AG20443 (cell line): ENCODE results near the gene SYNRG.

Experiments
- DNase-seq: peaks from one replicate; pipeline ENCODE4 v3.0.0; 2012; ENCODE audit warnings: low spot score, mixed read lengths

The SYNRG gene

DNA sequence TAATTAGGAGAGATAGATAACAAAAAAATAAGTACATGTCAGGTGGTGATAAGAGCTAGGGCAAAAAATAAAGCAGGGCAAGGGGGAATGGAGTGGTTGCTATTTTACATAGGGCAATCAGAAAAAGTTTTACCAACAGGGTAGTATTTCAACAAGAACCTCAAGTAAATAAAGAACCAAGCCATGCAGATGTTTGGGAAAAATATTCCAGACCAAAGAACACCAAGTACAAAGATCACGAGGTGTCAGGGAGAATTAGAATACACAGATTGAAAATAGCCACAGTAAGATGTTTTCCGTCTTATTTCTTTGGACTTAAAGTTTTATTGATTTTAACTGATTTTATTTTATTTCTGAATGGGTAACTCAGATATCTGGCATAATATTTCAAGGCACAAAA lies 11.1 kb downstream of the SYNRG start:
- no peak for DNase-seq

DNA sequence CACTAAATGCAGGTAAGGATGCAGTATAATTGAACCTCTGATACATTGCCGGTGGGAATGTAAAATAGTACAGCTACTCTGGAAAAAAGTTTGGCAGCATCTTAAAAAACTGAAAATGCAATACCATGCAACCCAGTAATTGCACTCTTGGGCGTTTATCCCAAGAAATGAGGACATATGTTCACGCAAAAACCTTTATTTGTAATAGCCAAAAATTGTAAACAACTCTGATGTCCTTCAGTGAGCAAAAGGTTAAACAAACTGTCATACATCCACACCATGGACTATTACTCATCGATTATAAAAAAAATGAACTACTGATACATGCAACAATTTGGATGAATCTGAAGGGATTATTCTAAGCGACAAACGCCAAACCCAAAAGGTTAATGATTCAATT lies 16.9 kb downstream of the SYNRG start:
- DNase-seq, result no peak

DNA sequence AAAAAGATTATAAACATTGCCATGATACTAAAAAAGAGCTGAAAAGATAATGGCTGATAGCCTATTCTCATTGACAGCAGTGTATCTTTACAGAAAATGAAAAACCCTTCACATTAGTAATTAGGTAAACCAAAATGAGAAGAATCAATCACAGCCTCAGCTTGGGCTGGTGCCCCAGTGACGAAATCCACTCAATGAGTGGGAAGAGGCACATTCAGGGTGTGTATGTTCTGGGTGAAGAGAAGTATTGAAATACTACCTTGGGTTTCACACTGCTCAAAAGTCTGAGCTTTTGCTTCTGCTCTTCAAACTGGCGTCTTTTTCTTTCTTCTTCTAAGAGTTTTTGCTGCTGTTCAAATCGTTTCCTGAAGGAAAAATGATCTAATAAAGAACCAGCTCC lies 24.2 kb downstream of the SYNRG start:
- no peak for DNase-seq

DNA sequence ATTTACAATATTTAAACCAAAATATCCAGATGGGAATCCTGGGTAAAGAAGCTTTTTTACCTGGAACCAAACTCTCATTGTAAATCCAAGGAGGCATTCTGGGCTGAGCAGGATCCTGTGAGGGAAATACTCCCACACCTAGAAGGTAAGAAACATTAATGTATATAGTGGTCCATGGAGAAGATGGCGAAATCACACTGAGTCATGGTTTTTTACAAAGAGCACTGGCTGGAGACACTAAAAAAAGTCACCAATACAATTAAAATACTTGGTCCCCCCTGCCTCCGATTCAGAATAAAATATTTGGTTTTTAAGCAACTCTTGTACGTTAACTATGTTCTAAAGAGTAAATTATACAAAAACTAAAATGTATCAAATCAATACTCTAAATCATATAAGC lies 32.9 kb downstream of the SYNRG start:
- DNase-seq, result no peak

DNA sequence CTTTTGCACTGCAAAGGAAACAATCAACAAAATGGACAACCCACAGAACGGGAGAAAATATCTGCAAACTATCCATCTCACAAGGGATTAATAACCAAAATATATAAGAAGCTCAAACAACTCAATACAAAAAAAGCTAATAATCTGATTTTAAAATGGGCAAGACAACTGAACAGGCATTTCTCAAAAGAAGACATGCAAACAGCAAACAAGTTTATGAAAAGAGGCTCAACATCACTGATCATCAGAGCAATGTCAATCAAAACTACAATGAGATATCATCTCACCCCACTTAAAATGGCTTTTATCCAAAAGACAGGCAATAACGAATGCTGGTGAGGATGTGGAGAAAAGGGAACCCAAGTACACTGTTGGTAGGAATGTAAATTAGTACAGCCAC lies 34.8 kb downstream of the SYNRG start:
- no peak for DNase-seq

DNA sequence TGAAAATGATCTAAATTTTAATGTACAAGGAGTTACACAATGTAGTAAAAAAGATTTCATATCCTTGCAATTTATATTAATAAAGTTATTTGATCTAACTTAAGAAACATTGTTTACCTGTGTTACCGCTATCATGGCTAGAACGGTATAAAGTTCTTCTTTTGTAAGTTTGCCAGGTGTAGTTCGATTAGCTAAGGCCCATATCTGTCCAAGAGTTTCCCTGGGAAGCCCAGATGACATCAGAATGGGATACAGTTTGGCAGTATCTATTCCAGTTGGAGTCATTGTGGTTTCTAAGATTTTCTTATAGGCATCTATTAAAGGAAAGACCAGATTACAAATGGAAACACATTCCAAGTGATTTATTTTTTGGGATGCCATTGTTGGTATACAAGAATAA lies 37.5 kb downstream of the SYNRG start:
- DNase-seq, result no peak

DNA sequence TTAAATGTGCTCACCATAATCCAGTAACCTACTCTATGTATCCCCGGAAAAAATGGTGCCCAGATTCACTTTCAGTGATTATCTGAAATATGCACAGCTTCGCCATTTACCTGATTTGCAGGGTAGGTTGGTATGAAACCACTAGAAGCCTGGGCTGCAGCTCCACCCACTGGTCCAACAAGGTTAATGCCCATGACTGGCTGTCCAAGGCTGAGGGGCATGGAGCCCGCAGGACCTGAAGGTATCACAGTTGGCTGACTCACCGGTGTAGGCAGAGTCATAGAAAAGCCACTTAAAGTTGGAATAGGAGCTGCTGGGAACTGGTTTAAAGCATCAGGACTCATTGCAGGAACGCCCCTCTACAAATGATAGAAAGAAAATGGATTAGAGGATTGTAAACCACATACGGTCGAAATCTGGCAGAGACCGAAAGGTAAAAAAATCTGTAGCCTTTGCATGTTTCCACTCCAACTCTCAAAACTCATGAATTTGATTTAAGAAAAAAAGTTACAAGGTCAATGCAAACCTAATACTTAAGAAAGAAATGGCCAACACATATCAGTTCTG lies 38.6 kb downstream of the SYNRG start:
- peak; percentile 66 for DNase-seq

DNA sequence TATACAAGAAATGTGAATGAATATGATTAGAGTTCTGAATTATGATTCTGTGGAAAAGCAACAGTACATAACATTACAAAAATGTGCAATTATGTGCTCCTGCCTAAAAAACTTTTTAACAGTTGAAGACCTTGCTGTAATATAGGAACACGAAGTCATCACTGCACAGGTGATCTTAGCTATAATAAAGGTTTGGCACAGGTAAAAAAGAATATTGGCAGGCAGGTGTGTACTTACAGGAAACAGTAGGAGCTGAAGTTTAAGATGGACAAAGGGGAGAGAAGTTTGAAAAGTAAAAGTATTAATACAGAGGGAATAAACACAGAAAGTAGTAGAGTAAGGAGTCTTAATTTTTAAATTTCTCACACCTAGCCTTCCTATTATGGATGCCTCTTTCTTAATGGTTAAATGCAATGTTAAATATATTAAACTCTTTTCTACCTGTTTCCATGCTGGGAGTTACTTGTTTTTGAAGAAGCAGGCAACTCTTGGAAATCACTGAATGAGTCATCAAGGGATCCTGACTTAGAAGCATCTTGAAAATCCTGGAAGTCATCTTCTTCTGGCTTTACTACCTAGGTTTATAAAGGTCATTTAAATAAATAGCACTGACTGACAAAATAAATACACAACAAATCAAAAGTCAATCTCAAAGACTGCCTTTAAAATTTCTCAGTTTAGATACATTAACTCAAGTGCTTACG lies 40.7 kb downstream of the SYNRG start:
- DNase-seq, result no peak

DNA sequence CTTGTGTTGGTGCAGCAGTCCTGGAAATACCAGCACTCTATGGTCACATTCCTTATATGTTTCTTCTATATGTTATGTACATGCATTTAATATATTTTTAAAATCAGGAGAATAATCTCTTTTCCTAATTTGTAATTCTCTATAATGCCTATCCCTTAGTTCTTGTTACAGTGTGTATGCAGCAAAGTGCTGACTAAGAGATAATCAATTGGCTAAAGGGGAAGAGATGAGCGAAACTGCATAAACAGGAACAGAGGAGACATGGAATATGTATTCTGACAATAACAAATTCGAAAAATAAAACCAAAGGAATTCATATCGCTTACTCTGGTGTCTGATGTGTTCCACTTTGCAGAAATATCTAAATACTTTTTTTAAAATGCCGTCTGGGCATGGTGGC lies 41.7 kb downstream of the SYNRG start:
- DNase-seq, result no peak

DNA sequence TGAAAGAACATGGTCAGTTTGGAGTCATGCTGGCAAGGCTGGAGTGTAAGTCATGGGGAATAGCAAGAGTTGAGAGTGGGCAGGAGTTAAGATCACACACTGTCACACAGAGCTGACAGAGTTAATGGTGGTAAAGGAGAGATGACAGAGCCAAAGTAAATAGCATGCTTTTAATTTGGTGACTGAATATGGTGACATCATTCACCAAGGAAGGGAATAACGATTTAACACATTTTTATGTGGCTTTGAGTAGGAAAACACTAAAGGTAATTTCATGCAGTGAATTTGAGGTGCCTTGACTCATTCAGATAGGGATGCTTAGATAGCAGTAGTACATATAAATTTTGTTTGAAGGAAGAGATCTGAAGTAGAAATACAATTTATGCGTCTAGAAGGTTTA lies 42.1 kb downstream of the SYNRG start:
- no peak for DNase-seq

DNA sequence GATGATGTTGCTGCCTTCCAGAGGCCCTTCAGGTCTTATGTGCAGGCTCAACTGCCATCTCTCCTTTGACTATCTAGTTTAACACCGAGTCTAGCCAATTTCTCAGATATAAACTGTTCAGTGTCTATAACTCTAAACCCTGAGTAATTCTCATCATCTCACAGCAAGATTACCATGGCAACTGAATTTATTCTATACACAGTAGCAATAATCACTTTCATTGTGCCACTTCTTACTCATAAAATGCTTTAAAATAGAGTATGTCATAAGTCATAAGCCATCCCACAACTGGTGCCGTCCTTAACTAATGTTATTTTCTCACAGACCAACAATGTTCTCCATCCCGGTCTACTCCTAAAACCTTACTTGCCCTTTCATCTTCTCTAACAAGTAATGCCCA lies 45.0 kb downstream of the SYNRG start:
- no peak for DNase-seq

DNA sequence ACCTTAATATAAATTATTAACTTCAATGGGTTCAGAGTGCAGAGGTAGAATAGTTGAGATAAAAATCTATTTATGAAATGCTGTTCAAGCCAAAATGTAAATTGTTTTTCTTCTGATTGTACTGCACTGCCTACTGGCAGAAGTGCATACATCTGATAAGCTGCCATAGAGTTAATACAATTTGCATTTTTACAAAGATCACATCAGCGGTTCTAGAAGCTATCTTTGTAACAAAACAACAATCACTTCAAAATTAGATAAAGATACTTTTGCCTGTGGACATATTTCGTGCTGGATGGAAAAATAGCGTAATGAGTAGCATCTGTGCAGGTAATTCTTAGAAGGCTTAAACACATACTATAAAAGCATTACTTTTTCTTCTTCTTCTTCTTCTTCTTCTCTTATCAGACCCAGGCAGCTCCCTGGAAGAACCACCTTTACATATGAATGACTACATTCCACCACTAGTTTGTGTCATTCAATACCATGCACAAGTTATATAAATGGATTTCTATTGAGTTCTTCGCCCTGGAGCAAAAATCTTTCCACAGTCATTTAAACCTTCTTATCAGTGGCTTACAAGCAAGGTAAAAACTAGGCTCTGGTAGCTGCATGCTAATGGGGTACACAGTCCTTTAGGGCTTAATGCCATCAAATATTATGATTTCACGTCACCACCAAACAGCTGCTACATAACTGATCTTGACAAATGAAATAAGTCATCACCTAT lies 47.0 kb downstream of the SYNRG start:
- no peak for DNase-seq

DNA sequence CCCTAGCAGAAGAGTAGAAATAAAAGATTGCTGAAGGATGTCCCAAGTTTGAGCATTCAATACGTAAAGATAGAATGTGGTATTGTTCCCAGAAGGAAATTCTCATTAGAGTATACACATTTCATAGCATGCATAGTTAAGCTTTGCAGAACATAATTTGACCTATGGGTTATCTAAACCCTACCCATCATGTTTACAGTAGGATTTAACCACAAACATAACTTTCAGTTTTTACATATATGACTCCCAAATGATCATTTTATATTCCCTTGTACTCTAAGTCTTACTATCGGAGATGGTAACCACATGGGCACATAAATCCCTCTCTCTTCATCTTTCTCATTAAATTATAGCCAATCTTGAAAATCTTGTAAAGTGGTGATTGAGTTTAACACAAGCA lies 50.9 kb downstream of the SYNRG start:
- DNase-seq, result no peak

DNA sequence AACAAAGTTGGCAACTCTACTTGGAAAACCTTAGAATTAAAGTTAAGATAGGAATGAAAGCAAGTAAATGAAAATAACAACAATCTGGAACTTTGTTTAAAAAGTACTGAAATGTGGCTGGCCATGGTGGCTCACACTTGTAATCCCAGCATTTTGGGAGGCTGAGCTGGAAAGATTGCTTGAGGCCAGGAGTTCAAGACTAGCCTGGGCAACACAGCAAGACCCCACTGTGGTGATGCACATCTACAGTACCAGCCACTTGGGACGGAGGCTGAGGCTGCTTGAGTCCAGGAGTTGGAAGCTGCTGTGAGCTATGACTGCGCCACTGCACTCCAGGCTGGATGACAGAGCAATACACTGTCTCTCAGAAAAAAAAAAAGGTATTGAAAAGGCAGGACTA lies 51.7 kb downstream of the SYNRG start:
- no peak for DNase-seq

DNA sequence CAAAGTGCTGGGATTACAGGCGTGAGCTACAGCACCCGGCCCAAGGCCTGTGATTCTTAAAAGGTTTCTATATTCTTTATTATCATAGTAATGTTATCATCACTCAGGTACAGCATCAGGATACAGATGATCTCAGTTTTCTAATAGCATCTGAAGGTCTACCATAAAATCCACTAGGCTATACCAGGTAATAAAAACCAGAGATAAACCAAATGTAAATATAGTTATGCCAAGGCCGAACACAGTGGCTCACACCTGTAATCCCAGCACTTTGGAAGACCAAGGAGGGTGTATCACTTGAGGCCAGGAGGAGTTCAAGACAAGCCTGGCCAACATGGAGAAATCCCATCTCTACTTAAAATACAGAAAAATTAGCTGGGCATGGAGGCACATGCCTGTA lies 53.8 kb downstream of the SYNRG start:
- no peak for DNase-seq

DNA sequence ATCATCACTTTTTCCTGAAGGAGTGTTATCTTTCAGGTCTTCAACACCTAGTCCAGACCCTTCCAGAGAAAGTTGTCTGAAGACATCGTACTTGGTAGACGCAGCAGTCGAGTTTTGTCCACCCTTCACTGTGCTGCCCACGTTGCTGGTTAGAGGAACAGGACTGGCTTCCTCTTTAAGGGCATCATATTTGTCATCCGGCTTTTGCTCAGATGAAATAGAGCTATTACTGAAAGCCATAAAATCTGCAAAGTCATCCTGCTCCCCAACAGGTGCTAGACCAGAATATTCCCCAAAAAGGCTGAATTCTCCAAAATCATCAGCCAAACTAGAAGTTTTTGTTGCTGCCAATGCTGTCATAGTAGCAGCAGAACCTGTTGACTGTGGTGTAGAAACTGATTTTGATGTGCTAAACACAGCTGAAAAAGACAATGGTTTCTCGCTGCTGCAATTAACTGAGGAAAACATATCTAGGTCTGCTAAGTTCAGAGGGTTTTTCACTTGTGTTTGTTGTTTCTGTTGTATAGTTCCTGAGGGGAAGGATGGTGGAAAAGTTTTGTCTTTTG lies 55.7 kb downstream of the SYNRG start:
- DNase-seq, result no peak

DNA sequence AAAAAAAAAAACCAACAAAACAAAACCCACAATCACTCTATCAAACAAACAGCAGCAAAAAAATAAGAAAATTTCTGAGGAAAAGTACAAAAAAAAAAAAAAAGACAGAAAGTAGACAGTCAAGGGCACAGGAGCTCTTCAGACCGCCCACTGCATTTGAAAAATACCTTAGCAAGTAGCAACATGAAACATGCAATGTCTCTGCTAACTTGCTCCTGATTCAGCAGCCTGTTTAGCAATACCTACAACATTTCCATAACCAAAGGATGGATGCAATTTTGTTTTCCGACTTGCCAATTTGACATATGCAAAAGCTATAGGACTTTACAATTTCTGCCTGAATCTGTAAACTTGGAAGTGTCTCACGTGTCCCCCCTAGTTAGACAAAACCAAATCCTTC lies 57.4 kb downstream of the SYNRG start:
- no peak for DNase-seq

DNA sequence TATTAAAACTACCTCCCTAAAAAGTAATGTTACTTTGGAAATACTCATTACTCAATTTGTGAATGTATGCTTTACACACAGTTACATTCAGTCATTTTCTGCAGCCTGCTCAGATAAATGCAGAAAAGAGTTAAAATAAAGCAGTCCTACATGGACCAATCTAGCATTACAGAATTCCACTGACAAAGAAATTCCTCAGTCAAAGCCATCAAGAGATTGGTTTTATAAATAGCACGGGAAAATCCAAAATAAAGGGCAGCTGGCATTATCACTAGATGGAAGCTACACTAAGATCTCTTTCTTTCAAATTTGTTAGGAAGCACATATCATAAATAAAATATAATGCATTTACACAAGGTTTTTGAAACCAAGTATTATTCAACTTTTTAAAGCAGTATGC lies 61.2 kb downstream of the SYNRG start:
- DNase-seq, result no peak

DNA sequence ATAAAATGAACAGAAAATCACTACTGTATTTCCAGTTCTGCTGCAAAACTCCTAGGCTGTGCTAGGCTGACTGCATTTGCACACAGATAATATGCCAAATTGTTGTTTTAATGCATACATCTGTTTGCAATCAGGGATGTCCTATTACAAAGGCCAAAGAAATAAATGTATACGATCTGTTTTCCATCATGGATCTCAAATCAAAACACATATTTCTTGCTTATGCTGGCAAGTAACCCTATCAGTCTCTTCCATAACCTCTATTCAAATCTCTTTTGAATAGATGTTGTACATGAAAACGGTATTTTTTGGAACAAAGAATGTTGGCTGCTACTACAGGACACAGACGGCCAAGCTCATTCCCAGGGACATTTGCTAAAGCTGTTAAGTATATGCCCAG lies 62.9 kb downstream of the SYNRG start:
- DNase-seq, result no peak

DNA sequence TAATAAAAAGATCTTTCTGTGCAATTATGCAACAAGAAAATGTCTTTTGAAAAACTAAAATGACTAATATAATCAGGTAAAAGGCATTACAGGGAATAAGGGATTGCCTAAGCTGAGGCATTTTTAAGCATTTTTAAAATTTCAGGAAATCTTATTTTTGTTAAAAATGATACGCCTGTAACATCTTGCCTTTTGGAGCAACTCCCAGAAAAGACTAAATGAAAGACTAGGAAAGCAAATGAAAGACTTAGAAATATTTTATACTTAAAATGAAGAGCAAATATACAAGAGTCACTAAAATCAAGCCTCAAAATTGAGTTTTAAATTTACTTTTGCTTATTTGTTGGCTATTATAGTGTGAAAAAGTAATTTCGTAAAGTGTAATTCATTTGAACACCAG lies 63.7 kb downstream of the SYNRG start:
- DNase-seq, result no peak

DNA sequence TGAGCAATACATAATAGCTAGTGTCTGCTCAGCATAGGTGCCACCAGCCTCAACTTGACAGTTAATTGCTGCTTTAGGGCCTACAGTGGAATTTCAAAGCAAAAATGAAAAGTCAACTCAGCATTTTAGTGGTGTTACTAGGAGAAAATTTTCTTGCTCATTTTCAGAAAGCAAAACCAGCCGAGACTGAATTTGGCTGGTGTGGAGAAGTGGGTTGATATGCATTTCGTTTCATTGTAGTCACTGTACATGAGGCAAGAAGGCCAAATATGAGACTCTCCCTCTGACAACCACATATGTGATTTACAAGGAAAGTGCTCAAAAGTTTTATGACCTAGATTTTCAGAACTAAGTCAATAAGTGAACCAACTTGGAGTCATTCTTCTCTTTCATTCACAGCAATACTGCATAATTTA lies 65.6 kb downstream of the SYNRG start:
- no peak for DNase-seq

DNA sequence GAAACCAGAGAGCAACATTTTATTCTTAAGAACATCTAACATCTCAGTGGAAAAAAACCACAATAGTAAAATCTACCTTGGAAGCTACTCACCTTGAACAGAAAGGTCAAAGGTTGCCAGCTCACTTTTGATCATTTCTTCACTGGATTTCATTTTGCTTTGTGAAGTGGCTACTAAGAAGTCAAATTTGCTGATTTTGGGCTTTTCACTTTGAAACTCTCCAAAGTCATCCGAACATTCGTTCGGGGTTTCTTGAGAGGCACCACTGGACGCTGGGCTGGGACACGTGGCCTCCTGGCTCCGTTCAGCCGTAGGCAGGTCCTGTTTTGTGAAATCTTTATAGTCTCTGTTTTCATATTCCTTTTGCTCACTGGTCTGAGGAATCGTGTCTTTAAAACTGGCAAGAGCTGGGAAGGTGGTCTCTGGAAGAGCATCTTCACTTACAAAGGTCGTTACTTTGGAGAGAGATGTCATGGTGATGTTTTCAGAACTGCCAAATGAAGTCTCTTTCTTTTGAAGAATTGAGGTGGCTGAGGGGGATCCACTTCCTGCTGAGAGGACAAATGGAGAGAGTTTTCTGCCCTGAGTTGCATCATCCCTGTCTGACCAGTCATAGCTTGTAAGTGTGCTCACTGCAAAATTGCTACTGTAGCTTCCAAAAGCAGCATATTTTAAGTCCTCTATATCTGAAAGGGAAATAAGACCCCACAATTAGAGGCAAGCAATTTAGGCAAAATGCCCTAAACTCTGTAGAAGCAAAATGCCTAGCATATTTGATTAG lies 67.1 kb downstream of the SYNRG start:
- DNase-seq, result peak; percentile 72
